Measurements from ENCODE around the gene ATP9B.
A peak's percentile ranks its signal among the peaks of the same experiment; 100 is the strongest.
"Not testable (repeated sequence)": the region's sequence is repeated elsewhere in the genome, so short reads cannot be mapped to it uniquely, and the experiment has no call there.

Gene ATP9B

GRCh38 chr18:79136742-79137141 is 67.5 kb downstream of the ATP9B start:
- no peak for DNase-seq
- Mint-ChIP-seq H3K27ac (no peak overlapping the region), H3K4me3 (no peak overlapping the region)

DNA sequence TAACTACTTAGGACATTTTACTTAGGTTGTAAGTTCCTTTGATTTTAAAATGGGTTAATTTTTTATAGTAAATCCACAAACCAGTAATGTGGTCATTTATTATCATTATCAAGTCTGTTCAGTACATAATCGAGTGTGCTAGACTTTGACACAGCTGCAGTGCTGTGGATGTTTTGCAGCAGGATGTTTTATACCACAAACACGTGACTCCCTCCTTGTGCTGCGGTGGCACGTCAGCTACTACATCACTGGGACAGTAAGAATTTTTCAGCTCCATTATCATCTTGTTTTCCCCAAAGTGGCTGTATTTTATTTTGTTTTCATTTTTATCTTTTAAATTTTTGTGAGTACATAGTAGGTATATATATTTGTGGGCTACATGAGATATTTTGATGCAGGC is 70.0 kb downstream of the ATP9B start:
- DNase-seq: peak; percentile 36
- H3K27me3 Mint-ChIP-seq: no peaks in the 10 kb centered on the region
- H3K4me1 Mint-ChIP-seq: peaks cover 2% of the 10 kb centered on the region
- H3K4me3 Mint-ChIP-seq: no peak overlapping the region
- peaks cover 19% of the 10 kb centered on the region for H3K36me3 Mint-ChIP-seq
- CTCF ChIA-PET: no interaction called here
- H3K9me3 Mint-ChIP-seq: no peaks in the 10 kb centered on the region
- H3K27ac Mint-ChIP-seq: no peak overlapping the region

More at GRCh38 chr18:79136742-79137141, 67.5 kb downstream of the ATP9B start:
- Mint-ChIP-seq H3K27me3 (no peaks in the 10 kb centered on the region), H3K9me3 (no peaks in the 10 kb centered on the region), H3K4me1 (no peaks in the 10 kb centered on the region), H3K36me3 (peaks cover 19% of the 10 kb centered on the region)
- CTCF ChIA-PET: no interaction called here

DNA sequence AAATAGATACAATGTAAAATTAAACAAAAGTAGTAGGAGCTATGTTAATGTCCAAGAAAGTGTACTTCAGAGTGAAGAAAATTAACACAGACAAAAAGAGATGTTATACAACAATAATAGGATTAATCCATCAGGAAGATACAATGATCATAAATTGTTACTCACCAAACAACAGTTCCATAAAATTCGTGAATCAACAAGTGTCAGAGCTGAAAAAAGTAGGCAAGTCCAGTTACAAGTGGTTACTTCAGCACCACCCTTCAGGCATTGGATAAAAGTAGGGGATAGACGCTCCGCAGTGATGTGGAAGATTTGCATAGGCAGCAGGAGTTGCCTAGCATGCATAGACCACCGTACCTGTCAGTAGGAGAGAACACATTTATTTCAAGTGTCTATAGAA is 77.8 kb downstream of the ATP9B start:
- Mint-ChIP-seq H3K27me3 (no peaks in the 10 kb centered on the region), H3K27ac (no peak overlapping the region), H3K4me3 (no peak overlapping the region), H3K9me3 (no peaks in the 10 kb centered on the region), H3K36me3 (peaks cover 19% of the 10 kb centered on the region), H3K4me1 (peaks cover 2% of the 10 kb centered on the region)
- CTCF ChIA-PET: no interaction called here
- no peak for DNase-seq

DNA sequence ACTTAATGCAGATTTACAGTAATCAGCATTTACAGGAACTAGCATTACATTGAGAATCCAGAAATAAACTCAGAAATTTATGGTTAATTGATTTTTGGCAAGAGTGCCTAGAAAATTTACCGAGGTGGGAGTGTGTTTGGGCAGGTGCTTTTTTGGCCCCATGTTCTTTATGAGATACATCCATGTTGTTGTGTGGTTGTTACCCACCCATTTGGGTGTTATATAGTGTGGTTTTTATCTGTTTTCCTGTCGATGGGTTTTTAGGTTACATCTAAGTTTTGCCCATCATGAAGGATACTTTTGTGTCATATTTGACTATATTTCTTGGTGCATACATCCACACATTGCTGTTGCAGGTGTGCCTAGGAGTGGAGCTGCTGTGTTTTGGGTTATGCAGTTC is 82.0 kb downstream of the ATP9B start:
- no peak overlapping the region for H3K4me3 Mint-ChIP-seq
- DNase-seq: no peak
- CTCF ChIA-PET: no interaction called here
- no peaks in the 10 kb centered on the region for H3K9me3 Mint-ChIP-seq
- H3K4me1 Mint-ChIP-seq: no peaks in the 10 kb centered on the region
- no peaks in the 10 kb centered on the region for H3K27me3 Mint-ChIP-seq
- peaks cover 14% of the 10 kb centered on the region for H3K36me3 Mint-ChIP-seq
- H3K27ac Mint-ChIP-seq: no peak overlapping the region

- CTCF ChIA-PET: no interaction called here
- Mint-ChIP-seq H3K36me3 (peaks cover 14% of the 10 kb centered on the region), H3K27ac (no peak overlapping the region), H3K9me3 (no peaks in the 10 kb centered on the region), H3K4me1 (peaks cover 13% of the 10 kb centered on the region), H3K27me3 (no peaks in the 10 kb centered on the region), H3K4me3 (no peak overlapping the region)
- no peak for DNase-seq
Observed at GRCh38 chr18:79156327-79156726, 87.1 kb downstream of the ATP9B start.

DNA sequence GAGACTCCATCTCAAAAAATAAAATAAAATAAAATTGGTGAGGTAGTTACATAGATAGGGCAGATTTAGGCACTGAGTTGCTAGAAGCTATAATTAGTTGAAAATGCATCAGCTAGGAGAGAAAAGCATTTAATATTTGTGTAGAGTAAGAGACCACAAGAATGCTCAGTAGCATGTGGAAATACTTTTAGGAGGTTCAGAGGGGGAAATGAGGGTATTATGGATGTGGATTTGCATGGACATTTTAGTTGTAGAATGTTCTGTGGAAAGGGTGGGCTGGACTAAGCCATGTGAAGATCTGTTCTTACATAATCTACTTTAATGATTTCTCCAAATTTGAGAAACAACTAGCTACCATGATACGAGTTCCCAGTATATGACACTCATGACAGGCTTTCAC is 95.5 kb downstream of the ATP9B start:
- H3K9me3 Mint-ChIP-seq: no peaks in the 10 kb centered on the region
- H3K4me1 Mint-ChIP-seq: no peaks in the 10 kb centered on the region
- no peak for DNase-seq
- H3K4me3 Mint-ChIP-seq: no peak overlapping the region
- no peaks in the 10 kb centered on the region for H3K27me3 Mint-ChIP-seq
- CTCF ChIA-PET: no interaction called here
- no peak overlapping the region for H3K27ac Mint-ChIP-seq
- peaks cover 5% of the 10 kb centered on the region for H3K36me3 Mint-ChIP-seq

DNA sequence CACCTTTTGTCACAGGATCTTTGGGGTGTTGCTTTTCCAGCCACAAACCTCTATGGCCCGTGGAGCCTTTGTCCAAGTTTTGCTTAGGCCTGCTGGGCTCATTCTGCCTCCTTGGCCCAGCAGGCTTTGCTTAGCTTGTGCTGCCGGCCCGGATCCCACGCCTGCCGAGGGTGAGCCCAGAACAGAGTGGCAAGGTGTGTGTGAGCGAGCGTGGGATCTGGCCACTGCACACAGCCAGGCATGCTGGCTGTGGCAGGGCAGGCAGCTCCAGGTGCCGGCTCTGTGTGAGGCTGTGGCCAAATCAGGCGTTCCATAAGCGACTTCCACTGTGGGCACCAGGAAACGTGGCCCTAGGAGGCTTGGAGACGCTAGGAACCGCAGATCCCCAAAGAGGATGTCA is 97.5 kb downstream of the ATP9B start:
- no peak for DNase-seq
- no peak overlapping the region for H3K27ac Mint-ChIP-seq
- H3K4me1 Mint-ChIP-seq: no peaks in the 10 kb centered on the region
- H3K9me3 Mint-ChIP-seq: no peaks in the 10 kb centered on the region
- H3K36me3 Mint-ChIP-seq: peaks cover 5% of the 10 kb centered on the region
- no peak overlapping the region for H3K4me3 Mint-ChIP-seq
- CTCF ChIA-PET: interaction anchor here (0.6 kb wide), 1 partner anchor 107 kb away, joined by 4 read pairs; no protein-coding TSS in a partner anchor
- no peaks in the 10 kb centered on the region for H3K27me3 Mint-ChIP-seq

GRCh38 chr18:79167526-79168190 is 98.5 kb downstream of the ATP9B start:
- Mint-ChIP-seq H3K27me3 (no peaks in the 10 kb centered on the region), H3K27ac (no peak overlapping the region), H3K9me3 (no peaks in the 10 kb centered on the region), H3K4me3 (no peak overlapping the region), H3K4me1 (no peaks in the 10 kb centered on the region), H3K36me3 (peaks cover 5% of the 10 kb centered on the region)
- CTCF ChIA-PET: interaction anchor here (0.6 kb wide), 1 partner anchor 108 kb away, joined by 4 read pairs; no protein-coding TSS in a partner anchor
- DNase-seq: no peak

DNA sequence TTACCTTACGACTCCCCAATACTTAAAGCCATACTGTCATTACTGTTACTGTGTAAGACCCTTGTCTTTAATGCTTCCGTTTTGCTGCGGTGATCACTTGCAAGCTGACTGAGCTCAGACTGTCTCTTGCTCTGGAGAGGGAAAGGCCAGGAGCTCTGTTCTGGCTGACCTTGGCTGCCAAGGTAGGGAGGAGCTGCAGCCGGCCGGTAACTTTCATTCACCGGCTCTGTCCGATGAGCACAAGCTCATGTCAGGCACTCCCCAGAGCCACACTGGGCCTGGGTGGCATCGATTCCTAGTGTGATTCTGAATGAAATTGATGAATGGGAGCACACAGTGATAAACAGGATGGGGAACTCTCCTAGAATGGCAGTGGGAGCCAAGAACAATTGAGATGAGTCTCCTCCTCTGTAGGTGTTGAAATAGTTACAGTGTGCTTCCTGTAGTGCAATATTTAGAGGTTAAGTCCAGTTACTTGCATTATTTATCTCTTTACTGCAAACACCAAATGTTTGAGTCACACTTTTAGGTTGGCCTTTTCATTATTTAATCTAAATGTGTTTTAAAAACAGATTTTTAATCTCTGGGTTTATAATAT is 100.9 kb downstream of the ATP9B start:
- Mint-ChIP-seq H3K27ac (no peak overlapping the region), H3K36me3 (peaks cover 5% of the 10 kb centered on the region), H3K27me3 (no peaks in the 10 kb centered on the region), H3K9me3 (no peaks in the 10 kb centered on the region), H3K4me1 (no peaks in the 10 kb centered on the region), H3K4me3 (no peak overlapping the region)
- CTCF ChIA-PET: no interaction called here
- DNase-seq: no peak

DNA sequence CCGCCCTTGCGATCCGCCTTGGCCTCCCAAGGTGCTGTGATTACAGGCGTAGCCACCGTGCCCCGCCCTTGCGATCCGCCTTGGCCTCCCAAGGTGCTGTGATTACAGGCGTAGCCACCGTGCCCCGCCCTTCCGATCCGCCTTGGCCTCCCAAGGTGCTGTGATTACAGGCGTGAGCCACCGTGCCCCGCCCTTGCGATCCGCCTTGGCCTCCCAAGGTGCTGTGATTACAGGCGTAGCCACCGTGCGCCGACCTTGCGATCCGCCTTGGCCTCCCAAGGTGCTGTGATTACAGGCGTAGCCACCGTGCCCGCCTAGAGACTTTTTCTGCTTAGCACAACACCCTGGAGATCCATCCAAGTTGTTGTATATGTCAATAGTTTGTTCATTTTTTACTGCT is 103.1 kb downstream of the ATP9B start:
- H3K36me3 Mint-ChIP-seq, DNase-seq, CTCF ChIA-PET, H3K4me3 Mint-ChIP-seq, H3K9me3 Mint-ChIP-seq, H3K27me3 Mint-ChIP-seq, H3K27ac Mint-ChIP-seq, H3K4me1 Mint-ChIP-seq: not testable (repeated sequence)

DNA sequence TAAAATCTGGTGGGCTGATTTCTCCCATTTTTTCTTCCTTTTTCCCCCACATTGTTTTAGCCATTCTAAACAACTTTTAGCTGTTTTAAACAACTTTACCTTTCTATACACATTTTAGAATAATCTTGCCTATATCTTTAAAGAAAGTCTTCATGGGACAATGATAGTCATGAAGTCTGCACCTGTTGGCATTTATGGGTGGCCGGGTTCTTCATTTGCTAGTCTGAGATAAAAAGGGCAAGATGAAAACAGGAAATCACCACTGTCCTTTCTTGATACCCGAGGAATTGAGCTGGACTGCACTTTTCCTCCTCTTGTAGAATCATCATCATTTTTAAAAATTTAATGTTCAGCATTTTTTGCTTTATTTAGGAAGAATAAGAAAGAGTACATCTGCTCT is 104.5 kb downstream of the ATP9B start:
- no peak overlapping the region for H3K4me3 Mint-ChIP-seq

GRCh38 chr18:79178113-79178531 is 108.9 kb downstream of the ATP9B start:
- DNase-seq: no peak
- no peaks in the 10 kb centered on the region for H3K4me1 Mint-ChIP-seq
- CTCF ChIA-PET: no interaction called here
- H3K36me3 Mint-ChIP-seq: peaks cover 7% of the 10 kb centered on the region
- no peak overlapping the region for H3K4me3 Mint-ChIP-seq
- H3K27me3 Mint-ChIP-seq: no peaks in the 10 kb centered on the region
- no peak overlapping the region for H3K27ac Mint-ChIP-seq
- H3K9me3 Mint-ChIP-seq: no peaks in the 10 kb centered on the region

More for the DNA sequence above, 104.5 kb downstream of the ATP9B start:
- Mint-ChIP-seq H3K9me3 (no peaks in the 10 kb centered on the region), H3K4me1 (no peaks in the 10 kb centered on the region), H3K27ac (no peak overlapping the region), H3K27me3 (no peaks in the 10 kb centered on the region), H3K36me3 (peaks cover 6% of the 10 kb centered on the region)
- CTCF ChIA-PET: no interaction called here
- no peak for DNase-seq

DNA sequence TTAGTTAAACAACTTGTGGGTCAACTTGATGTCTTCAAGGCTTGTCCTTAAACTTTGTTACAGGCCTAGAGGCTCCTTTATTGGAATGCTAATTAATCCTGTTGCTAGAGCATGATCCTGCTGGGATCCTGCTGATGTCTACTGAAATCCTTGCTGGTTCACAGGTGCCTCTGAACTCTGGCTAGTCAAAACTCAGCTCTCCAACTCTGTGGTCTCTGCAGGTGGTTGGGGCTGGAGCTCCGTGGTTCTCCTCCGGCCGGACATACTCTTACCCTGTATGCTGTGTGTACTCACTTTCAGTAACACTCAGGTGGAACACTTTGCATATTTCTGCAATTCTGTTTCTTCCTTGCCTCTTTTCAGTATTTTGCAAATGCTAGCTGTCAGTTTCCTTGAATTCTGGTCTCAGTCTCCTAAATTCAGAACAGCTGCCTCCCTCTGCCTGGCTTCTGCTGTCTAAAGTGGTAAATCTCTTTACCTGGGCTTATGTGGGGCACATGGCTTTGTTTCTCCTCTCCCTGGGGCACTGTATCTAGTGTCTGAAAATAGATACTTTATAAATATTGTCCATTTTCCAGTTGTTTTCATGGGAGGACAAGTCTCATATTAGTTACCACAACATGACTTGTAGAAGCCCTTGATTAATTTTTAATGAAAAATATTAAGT is 113.0 kb downstream of the ATP9B start:
- H3K9me3 Mint-ChIP-seq: no peaks in the 10 kb centered on the region
- H3K4me3 Mint-ChIP-seq: no peak overlapping the region
- H3K4me1 Mint-ChIP-seq: no peaks in the 10 kb centered on the region
- no peak for DNase-seq
- H3K27ac Mint-ChIP-seq: no peak overlapping the region
- CTCF ChIA-PET: interaction anchor here (0.5 kb wide), 1 partner anchor 282 kb away, joined by 3 read pairs; no protein-coding TSS in a partner anchor
- peaks cover 7% of the 10 kb centered on the region for H3K36me3 Mint-ChIP-seq
- H3K27me3 Mint-ChIP-seq: no peaks in the 10 kb centered on the region

- H3K9me3 Mint-ChIP-seq: no peaks in the 10 kb centered on the region
- peaks cover 8% of the 10 kb centered on the region for H3K4me1 Mint-ChIP-seq
- CTCF ChIA-PET: no interaction called here
- H3K4me3 Mint-ChIP-seq: no peak overlapping the region
- no peak for DNase-seq
- no peak overlapping the region for H3K27ac Mint-ChIP-seq
- peaks cover 2% of the 10 kb centered on the region for H3K36me3 Mint-ChIP-seq
- no peaks in the 10 kb centered on the region for H3K27me3 Mint-ChIP-seq
Observed at GRCh38 chr18:79185648-79186047, 116.5 kb downstream of the ATP9B start.

DNA sequence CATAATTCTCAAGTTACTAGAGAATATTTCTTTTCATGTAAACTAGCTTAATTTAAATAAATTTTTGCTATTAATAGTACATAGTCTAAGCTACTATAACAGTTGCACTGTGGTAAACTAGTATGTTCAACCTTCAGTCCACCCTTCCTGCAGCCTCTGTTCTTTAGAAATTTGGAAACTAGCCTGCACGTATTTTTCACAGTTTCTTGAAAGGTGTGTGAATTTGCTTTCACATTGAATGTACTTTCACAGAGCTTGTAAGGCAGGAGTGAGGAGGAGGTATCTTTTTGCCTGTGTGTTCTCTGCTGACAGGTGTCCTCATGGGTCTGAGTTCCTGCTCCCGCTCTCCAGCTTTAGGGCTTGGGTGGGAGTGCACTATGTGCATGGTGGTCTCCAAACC is 117.5 kb downstream of the ATP9B start:
- Mint-ChIP-seq H3K36me3 (peaks cover 2% of the 10 kb centered on the region), H3K9me3 (no peaks in the 10 kb centered on the region), H3K4me3 (no peak overlapping the region), H3K4me1 (peaks cover 8% of the 10 kb centered on the region), H3K27me3 (no peaks in the 10 kb centered on the region), H3K27ac (no peak overlapping the region)
- CTCF ChIA-PET: interaction anchor here (0.8 kb wide), 1 partner anchor 117 kb away, joined by 3 read pairs; no protein-coding TSS in a partner anchor
- no peak for DNase-seq
